CMK (cell line): ENCODE results near the gene LRP8.

Experiments used
- DNase-seq: peaks from one replicate; pipeline ENCODE4 v3.0.0-alpha.2; 2010; ENCODE audit warnings: low read depth

Gene LRP8

GRCh38 chr1:53281133-53281532 is 46.7 kb downstream of the LRP8 start:
- no peak for DNase-seq

DNA sequence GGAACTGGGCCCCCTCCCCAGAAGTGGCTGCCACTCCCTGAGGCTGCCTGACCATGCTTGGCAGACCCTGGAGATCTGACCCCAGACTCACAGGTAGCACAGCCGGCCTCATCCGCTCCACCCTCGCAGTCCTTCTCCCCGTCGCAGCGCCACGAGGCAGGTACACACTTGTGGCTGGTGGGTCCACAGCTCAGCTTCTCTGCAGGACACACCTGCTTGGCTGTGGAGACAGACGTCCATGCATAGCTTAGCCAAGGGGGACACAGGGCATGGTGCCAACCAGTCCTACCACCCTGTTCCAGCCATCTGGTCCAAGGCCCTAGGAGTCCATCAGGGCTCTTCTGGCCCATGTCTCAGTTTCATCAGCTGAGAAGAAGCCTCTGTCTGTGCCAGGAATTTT is 47.4 kb downstream of the LRP8 start:
- DNase-seq, result no peak

DNA sequence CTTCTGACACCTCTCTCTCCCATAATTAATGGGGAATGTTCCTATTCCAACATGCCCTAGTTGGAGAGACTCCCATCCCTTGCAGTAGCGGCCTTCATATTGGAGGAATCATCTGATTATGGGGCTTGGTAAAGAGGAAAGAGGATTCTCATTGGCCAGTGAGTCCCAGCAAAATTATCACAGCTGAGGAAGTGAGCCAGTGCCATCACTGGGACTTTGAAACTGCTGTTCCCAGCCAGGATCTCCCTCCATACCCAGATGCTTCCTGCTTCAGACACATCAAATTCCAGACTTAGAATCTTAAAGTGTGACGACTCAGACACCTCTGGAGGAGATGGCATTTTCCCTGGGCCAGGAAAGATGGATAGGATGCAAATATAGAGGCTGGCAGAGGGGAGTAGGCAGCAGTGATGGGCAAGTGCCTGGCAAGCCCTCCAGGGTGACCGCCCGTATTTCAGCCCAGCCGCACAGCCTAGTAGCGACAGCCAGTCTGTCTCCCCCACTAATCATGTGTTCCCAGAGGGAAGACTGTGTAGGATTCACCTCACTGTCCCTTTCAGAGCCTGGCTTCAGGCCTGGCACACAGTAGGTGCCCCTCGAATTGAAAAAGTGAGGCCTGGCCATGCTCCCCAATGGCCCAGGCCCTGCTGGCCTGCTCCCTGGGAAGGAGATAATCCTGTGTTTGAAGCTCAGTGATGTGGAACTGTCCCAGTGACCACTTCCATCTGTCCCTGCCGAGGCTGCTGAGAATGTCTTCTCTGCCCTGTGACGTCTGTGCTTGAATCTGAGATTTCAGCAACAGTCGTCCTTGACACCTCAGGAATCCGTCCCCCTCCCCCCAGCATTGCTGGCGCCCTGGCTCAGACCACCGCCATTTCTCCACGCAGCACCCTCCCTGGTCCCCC is 48.3 kb downstream of the LRP8 start:
- no peak for DNase-seq

- no peak for DNase-seq
These were observed 49.6 kb downstream of the LRP8 start for GRCh38 chr1:53278298-53278725.

DNA sequence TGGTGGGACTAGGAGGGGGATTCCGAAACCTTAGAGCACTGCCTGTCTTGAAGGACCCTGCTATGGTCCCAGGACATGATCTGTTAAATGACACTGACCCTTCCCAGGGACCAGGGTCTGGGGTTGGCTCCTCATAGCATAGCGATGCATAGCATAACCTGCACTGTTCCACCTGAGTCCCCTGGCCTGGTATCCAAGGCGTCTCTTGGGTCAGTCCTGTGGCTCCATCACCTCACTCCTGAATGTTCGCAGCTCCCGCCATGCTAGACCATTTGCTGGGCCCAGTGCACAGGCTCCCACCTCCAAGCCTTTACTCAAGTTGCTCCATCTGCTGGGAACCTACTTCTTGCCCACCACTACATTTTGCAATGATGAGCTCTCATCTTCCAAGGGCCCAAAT is 50.5 kb downstream of the LRP8 start:
- DNase-seq, result no peak

DNA sequence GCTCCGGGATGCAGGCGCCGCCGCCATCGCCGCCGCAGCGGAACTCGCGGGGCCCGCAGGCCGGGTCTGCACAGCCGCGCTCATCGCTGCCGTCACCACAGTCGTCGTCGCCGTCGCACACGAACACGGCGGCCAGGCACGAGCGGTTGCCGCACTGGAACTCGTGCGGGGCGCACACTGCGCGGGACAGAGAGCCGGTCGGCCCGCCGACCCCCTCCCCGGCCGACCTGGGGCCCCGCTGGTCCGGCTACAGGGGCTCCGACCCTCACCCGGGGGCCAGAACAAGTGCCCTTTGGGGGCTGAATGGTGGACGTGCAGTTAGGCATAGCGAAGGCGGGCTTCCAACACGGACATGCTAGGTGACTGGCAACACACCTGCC is 51.0 kb downstream of the LRP8 start:
- DNase-seq, result no peak

DNA sequence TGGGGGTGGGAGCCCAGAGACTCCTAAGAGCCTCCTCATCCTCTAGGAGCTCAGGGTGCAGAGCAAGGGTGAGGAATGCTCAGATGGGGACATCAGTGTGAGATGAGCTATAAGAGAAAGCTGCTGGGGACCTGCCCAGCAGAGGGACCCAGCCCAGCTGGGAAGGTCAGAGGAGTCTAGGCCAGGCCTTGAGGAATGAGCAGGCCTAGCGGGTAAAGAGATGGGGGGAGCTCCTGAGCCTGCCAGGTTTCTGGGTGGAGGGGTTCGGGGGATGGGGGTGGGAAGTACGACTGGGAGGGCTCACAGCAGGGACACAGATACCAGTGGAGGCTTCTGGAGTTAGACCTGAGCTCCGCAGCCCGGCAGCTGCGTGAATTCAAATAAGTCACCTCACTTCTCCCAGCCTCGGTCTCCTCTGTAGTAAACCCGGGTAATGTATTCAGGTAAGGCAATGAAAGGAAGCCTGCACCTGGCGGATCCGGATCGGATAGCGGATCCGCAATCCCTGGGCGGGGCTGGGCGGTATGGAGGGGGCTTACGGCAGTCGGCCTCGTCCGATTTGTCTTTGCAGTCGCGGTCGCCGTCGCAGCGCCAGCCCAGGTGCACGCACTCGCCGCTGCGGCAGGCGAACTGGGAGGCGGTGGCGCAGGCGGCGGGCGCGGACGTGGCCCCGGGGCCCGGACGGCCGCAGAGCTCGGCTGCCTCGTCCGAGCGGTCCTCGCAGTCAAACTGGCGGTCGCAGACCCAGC is 51.5 kb downstream of the LRP8 start:
- DNase-seq, result no peak

DNA sequence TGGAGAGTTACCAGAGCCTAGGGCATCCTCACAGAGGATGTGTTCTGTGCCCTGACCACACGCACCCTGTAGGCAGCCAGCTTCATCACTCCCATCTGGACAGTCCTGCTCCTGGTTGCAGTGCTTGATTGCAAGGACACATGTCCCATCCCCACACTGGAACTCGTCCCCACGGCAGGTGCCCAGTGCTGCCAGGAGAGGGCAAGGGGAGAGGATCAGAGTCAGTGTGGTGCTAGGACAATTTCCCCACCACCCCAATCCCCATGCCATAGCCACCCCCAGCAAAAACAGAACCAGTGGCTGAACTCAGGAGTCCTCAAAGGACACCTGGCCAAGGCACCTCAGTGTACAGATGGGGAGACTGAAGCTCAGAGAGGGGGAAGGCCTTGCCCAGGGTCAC is 52.3 kb downstream of the LRP8 start:
- DNase-seq, result no peak

- DNase-seq, result no peak
These were observed 53.2 kb downstream of the LRP8 start for GRCh38 chr1:53274541-53275185.

GRCh38 chr1:53274026-53274425 is 53.8 kb downstream of the LRP8 start:
- DNase-seq, result no peak

DNA sequence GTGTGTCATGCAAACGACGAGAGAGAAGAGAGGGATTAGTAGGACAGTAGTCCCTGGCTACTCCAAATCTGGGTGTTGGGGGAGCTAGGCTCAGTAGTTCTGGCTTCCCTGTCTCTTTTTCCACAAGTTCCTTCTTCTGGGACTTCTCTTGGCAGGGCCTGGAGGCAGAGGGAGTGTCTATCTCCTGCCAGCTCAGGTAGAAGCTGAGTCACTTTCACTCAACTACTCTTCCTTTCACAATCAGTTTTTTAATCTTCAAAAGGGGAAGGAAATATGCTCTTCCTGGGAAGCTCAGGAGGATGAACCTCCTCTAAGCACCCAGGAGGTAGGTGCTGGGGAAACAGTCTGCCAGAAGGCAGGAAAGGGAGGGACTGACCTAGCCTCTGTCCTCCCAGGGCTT is 54.3 kb downstream of the LRP8 start:
- no peak for DNase-seq

GRCh38 chr1:53272349-53272748 is 55.5 kb downstream of the LRP8 start:
- DNase-seq, result no peak

DNA sequence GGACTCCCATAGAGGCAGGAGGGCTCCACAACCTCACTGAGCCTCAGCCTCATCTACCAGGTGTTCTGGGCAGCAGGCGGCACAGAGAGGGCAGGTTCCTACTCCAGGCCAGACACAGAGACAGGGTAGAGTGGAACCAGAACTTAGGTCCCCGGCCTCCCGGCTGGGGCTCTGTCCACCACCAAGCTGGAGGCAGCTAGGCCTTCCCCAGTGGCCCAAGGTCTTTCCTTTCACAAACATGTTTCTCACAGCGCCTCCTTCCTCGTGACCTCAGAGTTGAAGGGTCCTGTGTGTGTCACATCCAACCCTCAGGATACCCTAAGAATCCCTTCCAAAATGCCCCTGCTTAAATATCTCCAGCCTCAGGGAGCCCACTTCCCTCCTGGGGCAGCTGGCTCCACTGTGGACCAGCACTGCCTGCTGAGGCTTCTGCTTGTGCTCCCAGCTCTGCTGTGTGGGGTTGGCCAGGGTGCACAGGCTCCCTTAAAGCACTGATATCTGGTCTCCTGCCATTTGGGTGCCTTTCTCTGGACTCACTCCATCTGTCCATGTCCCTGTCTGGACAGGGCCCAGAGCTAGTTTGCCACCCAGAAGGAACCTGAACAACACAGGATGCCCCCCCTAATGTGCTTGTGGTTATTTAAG is 56.3 kb downstream of the LRP8 start:
- no peak for DNase-seq

DNA sequence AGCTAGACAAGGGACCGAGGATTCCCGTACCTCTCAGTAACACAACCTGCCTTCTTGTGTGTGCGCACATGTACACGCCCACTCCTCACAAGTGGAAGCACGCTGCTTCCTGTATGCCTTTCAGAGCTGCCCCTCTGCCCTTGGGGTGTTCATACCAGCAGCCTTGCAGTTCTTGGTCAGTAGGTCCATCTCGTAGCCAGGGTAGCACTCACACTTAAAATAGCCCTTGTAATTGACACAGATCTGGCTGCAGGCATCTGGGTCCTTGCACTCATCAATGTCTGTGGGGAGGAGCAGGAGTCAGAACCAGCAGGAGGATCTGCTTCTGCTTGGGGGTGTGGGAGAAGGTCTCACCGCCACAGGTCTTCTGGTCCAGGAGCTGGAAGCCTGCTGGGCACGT is 57.0 kb downstream of the LRP8 start:
- no peak for DNase-seq

- no peak for DNase-seq
These were observed 57.8 kb downstream of the LRP8 start for GRCh38 chr1:53270107-53270506.

GRCh38 chr1:53267761-53268160 is 60.1 kb downstream of the LRP8 start:
- no peak for DNase-seq

GRCh38 chr1:53266038-53266437 is 61.8 kb downstream of the LRP8 start:
- DNase-seq, result no peak

DNA sequence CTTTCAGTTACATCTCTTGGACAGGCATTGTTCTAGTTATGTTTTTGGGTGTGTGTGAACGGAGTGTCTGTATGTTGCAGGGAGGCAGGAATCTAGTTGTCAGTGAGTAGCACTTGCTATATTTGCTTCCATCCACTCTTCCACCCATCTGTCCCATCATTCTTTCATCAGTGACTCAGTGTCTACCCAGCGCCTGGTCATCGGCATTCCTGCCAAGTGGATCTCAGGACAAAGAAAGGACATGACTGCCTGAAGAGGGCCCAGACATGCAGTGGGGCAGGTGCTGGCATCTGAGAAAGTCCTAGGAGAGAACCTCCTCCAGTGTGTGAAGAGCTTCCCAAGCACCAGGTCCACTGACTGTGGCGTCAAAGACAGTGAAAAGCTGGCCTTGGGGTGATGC is 62.3 kb downstream of the LRP8 start:
- DNase-seq, result no peak

- no peak for DNase-seq
These were observed 63.8 kb downstream of the LRP8 start for GRCh38 chr1:53264048-53264447.

DNA sequence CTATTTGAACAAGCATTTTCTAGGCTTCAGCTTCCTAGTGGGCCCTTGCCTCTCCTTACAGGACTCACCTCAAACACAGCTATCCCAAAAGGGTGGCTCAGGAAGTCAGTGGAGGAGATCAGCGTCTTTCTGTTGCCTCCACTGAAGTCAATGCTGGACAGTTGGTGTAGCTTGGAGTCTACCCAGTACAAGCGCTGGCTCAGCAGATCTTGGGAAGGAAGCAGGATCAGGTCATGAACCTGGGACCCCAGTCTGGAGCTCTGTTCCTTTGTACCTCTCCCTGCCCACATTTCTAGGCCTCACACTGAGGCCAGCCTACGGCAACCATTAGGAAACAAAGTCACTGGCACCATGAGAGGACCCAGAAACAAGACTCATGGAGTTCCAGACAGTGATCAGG is 65.9 kb downstream of the LRP8 start:
- DNase-seq, result no peak

DNA sequence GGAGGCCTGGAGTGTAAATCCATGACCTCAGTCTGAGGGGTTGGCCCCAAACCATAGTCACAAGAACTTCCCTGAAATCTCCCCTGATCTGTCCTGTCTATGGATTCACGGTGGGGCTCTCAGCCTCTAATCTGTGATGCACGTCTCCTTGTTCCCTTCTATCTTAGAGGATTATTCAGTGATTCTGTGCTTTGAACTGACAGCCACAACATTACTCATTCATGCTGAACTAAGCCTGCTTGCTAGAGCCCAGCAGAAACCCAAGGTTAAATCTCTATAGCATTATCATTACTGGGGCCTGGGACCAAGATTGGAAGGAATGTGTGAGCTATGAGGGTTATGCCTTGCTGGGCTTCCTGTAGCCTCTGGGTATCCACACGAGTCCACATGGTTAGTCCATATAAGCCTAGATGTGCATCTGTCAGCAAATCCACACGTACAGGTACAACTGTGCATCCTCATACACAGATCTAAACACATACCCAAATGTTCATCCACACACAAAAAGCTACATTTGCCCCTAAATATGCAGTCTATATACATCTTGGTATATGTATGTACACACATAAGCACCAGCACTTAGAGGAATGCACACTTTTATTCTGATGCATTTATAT is 67.1 kb downstream of the LRP8 start:
- DNase-seq, result no peak

DNA sequence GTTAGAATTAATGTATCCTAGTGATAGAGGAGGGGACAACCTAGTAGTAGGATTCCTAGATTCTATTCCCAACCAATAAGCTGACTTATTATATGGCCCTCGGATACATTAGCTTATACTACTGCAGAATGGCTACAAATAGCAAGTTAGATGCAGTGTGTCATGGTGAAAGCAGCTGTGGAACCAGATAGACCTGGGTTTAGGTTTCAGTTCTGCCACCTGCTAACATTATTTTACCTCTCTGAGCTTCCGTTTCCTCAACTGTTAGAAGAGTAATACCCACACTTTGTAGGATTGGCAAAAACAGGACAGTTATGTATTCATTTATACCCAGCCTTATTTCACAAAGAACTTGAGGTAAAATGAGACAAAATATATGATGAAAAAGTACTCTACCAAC is 67.9 kb downstream of the LRP8 start:
- no peak for DNase-seq
